HG02938 (cell line): Measurements from ENCODE around the gene PSD.

Experiments used
- ATAC-seq: cut with Tn5 transposase; IDR thresholded peaks from one replicate; pipeline ENCODE4 v1.9.1; 2021; ENCODE audit warnings: mild to moderate bottlenecking, moderate library complexity; ENCODE audit not compliant: unreplicated experiment

PSD gene

DNA sequence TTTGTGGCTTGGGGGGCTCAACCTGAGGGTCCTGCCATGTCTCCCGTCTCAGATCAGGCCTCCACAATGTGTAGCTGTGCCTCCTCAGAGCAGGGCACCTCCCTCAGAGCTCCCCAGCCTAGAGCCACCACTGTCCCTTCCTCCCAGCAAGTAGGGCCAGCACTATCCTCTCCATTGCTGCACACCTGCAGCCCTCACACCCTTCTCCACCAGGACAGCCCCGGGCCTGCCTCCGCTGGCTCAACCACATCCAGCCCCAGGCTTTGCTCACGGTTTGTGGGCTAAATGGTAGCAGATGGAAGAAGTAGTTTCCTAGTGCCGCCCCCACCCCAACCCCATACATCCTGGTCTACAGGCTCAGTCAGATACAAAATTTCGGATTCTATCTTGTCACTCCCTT is 13.0 kb downstream of the PSD start:
- no peak for ATAC-seq

DNA sequence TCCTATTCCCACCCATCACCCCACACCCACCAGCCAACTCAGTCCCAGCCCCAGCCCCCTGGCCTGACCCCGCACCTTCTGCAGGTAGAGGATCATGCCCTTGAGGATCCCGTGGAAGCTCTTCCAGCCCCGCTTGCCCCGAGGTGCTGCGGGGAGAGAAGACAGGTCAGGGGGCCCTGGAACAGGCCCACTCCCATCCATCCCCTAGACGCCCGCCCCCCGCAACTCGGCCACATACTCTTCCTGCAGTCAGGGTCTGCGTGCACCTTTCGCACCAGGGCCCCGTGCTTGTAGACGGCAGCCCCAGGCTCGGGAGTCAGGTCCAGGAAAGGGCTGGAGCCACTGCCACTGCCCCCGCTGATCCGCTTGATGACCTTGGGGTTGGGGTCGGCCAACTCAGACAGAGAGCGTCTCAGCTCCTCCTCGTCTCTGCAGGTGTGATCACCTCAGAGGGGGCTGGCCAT is 13.4 kb downstream of the PSD start:
- ATAC-seq: no peak

DNA sequence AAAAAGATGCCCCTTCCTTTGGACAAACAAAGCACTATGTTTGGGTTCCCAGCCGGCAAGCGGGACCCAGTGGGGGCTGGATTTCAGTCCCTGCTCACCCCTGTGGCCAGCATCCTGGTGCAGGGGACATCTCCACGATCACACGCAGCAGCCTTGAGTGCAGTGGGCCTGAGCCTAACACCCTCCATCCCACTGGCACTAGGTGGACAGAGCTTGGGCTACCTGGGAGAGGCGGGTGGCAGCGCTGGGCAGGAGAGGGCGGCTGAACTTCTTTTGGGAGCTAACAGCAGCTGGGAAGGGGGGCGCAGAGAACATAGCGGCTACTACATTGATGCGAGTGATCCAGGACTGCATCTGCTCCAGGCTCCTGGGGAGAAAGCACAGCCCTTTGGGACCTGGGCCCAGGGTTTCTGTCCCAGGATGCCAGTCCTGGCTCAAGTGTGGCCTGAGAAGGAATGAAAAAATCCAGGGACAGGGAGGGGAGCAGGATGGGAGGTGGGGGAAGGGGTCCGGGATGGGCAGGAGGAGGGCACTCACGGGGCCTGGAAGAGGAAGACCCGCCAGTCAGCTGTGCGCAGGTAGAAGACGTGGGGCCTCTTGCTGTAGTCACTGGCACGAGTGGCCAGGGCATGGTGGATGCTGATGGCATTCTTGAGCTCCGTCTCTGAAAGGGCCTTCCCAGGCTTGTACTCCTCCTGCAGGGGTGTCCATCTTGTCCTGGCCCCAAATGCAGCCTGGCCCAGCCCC is 14.1 kb downstream of the PSD start:
- ATAC-seq: no peak

DNA sequence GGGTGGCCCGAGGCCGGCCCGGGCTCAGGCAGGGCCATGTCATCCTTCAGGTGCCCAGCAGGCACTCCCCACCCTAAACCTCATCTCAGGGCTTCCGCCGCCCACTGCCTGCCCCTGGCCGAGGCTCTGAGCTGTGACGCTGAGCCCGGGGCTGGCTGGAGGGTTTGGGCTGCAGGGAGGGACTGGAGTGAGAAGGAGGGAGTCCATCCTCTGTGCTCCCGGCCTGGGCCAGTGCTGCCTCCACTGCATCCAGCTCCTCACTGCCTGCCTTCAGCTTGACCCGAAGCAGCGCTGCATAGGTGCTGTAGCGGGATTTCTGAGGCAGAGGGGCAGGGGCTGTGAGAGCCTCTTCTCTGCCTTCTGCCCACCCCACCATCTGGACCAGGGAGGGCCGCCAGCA is 15.5 kb downstream of the PSD start:
- no peak for ATAC-seq

DNA sequence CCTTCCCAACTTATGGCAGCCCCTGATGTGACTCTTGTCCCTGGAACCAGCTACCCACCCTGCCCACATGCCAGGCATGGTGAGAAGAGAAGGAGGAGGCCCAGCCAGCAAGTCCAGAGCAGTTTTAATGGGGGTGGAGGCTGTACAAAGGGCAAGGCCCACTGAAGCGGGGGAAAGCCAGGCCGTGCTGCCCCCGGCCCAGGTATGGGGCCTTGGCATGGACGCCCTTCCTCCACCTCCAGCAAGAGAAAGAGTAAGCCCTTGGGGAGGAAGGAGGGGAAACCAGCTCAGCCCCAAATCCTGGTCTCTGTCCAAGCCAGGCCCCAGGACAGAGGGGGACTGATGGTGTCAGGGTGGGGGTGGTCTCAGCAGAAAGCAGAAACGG is 16.1 kb downstream of the PSD start:
- no peak for ATAC-seq

DNA sequence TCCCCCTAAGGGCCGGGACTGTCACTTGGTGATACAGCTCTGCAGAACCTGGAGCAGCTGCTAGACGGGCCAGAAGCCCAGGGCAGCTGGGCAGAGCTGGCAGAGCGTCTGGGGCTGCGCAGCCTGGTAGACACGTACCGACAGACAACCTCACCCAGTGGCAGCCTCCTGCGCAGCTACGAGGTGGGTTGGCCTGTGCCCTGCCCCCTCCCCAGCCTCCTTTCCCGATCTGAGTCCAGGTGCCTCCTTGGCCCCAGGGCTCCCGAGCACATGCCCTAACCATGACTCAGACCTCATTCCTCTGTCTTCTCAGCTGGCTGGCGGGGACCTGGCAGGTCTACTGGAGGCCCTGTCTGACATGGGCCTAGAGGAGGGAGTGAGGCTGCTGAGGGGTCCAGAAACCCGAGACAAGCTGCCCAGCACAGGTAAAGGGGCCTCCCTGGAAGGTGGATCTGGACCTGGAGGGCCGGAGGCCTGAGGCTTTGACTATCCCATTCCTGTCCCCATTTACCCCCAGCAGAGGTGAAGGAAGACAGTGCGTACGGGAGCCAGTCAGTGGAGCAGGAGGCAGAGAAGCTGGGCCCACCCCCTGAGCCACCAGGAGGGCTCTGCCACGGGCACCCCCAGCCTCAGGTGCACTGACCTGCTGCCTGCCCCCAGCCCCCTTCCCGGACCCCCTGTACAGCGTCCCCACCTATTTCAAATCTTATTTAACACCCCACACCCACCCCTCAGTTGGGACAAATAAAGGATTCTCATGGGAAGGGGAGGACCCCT is 16.7 kb downstream of the PSD start:
- ATAC-seq: no peak

DNA sequence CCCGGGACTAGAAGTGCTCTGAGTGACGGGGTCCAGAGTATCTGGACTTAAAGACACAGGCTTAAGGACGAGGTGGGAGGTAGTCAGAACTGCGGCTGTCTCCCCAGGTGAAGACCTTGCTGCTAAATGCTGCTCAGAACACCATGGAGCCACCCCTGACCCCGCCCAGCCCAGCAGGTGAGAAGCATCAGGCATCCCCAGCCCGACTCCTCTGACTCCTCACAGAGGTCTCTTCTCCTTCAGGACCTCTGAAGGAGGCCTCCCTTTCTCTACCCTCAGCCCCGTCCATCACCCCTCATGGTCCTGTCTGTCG is 17.3 kb downstream of the PSD start:
- no peak for ATAC-seq

DNA sequence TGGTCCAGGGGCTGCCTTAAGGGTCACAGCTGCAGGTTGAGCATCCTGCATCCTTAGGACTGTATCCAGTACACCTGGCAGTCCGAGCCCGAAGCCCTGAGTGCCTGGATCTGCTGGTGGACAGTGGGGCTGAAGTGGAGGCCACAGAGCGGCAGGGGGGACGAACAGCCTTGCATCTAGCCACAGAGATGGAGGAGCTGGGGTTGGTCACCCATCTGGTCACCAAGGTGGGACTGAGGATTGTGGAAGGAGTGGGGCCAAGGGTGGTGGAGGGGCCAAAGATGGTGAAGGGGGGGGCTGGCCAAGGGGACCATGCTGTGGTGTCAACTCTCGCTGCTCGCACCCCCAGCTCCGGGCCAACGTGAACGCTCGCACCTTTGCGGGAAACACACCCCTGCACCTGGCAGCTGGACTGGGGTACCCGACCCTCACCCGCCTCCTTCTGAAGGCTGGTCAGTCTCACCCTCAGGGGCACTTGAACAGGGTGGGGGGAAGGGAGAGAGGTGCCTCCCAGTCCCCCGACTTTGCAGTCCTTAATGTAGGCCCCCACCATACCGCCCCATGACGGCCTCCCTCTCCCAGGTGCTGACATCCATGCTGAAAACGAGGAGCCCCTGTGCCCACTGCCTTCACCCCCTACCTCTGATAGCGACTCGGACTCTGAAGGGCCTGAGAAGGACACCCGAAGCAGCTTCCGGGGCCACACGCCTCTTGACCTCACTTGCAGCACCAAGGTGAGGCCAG is 17.8 kb downstream of the PSD start:
- no peak for ATAC-seq

DNA sequence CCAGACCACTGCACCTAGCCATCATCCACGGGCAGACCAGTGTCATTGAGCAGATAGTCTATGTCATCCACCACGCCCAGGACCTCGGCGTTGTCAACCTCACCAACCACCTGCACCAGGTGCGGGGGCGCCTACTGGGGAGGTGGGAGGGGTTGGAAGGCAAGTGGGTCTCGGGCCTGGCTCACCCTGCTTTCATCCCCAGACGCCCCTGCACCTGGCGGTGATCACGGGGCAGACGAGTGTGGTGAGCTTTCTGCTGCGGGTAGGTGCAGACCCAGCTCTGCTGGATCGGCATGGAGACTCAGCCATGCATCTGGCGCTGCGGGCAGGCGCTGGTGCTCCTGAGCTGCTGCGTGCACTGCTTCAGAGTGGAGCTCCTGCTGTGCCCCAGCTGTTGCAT is 18.5 kb downstream of the PSD start:
- no peak for ATAC-seq

DNA sequence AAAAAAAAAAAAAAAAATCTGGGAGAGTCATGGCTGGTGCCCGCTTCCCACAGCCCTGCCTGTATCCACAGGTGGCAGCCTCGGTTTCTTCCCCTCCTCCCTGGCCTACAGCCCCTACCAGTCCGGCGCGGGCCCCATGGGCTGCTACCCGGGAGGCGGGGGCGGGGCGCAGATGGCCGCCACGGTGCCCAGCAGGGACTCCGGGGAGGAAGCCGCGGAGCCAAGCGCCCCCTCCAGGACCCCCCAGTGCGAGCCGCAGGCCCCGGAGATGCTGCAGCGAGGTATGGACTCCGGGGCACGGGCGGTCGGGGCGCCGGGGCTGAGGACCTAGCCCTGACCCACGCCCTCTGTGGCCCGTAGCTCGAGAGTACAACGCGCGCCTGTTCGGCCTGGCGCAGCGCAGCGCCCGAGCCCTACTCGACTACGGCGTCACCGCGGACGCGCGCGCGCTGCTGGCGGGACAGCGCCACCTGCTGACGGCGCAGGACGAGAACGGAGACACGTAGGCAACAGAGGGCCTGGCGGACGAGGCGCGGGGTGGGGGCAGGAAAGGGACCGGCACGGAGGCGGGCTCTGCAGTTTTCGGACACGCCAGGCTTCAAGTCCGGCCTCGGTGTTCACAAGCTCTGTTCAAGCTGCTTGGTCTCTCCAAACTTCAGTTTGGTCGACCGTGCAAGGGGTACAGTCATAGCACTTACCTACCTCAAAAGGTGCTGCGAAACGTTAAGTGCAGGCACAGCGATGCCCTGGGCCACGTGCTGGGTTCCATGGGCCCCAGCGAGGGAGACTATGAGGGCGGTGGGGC is 19.2 kb downstream of the PSD start:
- no peak for ATAC-seq

DNA sequence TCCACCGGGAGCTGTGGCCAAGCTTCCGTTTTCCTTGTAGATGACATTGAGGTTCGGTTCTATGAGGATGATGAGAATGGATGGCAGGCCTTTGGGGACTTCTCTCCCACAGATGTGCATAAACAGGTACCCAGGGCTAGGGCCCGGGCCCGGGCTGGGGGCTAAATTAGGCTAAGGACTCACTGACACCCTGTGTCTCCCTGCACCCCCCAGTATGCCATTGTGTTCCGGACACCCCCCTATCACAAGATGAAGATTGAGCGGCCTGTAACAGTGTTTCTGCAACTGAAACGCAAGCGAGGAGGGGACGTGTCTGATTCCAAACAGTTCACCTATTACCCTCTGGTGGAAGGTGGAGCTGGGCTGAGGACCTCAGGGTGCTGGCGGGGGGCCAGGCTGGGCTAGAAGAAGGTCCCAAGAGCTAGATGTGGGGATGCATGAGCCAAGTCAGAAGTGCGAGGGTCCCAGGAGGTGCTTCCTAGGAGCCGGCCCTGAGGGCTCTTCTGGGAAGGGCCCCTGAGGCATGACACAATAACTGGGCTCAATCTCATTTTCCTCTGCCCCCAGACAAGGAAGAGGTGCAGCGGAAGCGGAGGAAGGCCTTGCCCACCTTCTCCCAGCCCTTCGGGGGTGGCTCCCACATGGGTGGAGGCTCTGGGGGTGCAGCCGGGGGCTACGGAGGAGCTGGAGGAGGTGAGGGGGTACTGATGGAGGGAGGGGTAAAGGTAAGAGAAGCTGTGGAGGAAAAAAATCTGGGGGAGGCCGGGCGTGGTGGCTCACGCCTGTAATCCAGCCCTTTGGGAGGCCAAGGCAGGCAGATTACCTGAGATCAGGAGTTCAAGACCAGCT is 20.2 kb downstream of the PSD start:
- ATAC-seq: no peak

DNA sequence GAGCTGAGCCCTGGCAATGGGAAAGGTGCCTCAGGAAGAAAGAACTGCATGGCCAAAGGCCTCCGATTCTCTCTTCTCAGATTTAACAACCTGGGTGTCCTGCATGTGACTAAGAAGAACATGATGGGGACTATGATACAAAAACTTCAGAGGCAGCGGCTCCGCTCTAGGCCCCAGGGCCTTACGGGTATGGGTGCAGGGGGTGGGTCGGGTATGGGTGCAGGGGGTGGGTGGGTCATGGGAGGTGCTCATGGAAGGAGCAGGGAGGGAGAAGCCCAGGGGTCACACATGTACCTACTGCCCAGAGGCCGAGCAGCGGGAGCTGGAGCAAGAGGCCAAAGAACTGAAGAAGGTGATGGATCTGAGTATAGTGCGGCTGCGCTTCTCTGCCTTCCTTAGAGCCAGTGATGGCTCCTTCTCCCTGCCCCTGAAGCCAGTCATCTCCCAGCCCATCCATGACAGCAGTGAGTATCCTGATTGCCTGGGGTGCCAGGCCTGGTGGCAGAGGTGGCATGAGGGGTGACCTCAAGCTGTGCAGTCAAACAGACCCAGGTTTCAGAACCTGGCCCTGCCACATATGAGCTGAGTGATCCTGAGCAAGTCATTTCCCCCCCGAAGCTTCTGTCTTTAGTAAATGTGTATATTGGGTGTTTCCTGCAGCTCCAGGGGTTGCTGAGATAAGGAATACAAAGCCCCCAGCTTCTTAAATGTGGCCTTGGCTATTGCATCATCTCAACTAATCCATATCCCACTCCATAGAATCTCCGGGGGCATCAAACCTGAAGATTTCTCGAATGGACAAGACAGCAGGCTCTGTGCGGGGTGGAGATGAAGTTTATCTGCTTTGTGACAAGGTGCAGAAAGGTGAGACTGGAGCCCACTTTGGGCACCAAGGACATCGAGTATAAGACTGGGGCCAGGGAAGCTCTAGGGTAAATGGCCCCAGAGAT is 21.1 kb downstream of the PSD start:
- no peak for ATAC-seq

DNA sequence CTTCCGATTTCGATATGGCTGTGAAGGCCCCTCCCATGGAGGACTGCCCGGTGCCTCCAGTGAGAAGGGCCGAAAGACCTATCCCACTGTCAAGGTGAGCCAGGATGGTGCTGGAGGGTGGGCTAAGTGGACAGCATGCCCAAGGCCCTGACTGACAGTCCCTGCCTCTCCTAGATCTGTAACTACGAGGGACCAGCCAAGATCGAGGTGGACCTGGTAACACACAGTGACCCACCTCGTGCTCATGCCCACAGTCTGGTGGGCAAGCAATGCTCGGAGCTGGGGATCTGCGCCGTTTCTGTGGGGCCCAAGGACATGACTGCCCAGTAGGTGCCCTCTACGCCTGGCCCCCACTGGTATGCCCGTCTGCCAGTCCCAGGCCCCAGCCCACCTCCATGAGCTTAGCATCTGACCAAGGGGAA is 21.8 kb downstream of the PSD start:
- ATAC-seq: no peak

DNA sequence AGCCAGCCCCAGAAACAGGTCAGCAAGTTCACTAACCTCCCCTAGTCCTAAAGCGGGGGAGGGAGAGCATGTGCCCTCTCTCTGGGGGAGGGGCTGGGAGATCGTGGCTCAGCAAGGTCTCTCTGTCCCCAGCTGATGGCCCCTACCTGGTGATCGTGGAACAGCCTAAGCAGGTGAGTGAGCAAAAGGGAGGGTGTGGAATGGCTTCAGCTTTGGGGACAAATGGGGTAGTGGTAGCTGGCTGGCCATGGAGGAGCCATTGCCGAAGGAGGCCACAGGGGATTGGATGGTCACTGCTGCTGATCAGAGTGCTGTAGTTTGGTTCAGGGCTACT is 22.3 kb downstream of the PSD start:
- ATAC-seq: no peak

DNA sequence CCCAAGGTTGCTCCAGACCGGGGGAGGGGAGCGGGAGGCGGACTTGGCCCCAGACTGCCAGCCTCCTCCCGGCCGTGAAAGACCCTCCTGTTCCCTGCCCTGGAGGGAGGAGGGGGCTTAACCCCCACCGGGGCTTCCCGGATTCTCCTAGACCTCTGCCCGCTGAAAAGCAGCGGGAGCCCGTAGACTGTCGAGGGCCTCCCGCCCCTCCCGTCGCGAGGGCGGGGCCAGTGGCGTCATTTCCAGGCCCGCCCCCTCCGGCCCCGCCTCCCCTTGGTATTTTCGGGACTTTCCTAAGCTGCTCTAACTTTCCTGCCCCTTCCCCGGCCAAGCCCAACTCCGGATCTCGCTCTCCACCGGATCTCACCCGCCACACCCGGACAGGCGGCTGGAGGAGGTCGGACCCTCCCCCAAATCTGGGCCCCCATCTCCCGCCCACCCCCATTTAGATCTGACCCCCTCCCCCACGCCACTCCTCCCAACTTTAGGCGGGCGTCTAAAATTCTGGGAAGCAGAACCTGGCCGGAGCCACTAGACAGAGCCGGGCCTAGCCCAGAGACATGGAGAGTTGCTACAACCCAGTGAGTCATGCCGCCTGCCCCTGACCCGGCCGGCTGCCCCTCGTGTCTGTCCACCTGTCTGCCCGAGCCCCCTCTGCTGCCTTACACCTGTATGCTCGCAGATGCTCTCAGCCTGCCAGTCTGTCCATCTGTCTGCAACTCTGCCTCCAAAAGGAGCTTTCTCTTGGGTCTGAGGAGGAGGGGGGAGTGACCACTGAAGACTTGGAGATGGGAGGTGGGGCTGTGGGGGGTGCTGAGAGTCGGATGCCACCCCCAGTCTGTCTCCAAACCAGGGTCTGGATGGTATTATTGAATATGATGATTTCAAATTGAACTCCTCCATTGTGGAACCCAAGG is 22.9 kb downstream of the PSD start, which contains the start of gene NFKB2:
NFKB2 (plus strand) TSS at position 306 of the 917 bp plus-strand sequence; CDS start at position 561, 255 bp downstream.
- ATAC-seq: peak; percentile 26

DNA sequence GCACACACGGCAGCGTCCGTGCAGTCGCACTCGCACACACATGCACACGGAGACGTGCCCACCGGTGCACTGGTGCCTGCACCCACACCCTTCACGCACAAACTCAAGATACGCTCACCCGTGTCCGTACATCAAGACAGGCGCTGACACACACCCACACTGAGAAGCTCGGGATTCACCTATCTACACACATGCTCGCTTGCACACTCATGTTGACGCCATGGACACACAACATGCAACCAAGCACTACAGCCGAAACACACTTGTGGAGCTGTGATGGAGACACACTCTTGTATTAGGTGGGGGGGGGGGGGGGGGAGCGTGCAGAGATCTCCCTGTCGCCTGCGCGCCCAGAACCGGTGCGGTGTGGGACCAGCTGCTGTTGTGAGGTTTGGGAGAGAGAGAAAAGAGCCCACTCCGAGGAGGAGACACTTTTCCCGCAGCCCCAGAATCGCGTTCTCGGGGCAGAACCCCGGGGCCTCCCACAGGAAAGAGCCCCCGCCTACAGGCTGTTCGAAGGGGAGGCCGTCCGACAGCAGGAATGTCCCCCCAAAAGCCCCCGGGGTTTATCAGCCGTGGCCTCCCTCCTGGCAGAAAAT is 23.7 kb downstream of the PSD start:
- ATAC-seq: peak; percentile 1

DNA sequence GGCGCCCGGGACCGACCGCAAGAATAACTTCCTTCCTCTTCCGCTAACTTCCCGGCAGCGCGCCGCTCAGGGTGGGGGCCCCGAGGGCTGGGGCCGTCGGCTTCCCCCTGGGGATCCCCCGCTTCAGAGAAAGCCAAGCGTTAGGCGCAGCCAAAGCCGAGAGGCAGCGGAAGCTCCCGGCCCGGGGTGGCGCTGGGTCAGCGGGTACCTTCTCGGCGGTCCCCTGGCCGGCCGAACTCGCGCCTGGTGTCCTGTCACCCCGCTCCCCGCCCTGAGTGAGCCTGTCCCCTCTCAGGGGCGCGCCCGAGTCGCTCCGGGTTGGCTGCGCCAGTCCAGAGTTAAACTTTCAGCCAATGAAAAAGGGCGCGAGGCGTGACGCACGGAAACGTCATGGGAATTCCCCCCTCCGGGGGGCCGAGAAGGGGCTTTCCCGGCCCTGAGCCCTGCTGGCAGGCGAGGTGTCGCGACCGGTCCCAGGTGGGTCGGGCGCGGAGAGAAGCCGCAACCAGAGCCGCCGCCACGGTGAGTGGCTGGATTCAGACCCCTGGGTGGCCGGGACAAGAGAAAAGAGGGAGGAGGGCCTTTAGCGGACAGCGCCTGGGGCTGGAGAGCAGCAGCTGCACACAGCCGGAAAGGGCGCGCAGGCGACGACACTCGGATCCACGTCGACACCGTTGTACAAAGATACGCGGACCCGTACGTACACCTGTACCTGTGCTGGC is 24.3 kb downstream of the PSD start:
- ATAC-seq: peak; percentile 77
